SK-N-SH treated with all-trans-retinoic acid at 6 μM for 48 hours (cell line): ENCODE results near the gene RBM47.

Experiments used
- ATAC-seq: fragments of 200-7000 bp; cut with Tn5 transposase; 3 replicates; pipeline ENCODE4 v1.9.1; 2020; ENCODE audit warnings: mild to moderate bottlenecking, moderate library complexity
- ARNTL ChIP-seq: fragments of 450-650 bp; formaldehyde crosslinking; IDR thresholded peaks from 2 replicates; pipeline ENCODE4 v1.5.0; 2020; ENCODE audit warnings: low read depth, mild to moderate bottlenecking, moderate library complexity, borderline replicate concordance
- BACH2 ChIP-seq: fragments of 250-450 bp; sonication (Bioruptor Pico); IDR thresholded peaks from 2 replicates; pipeline ENCODE4 v1.9.0; 2021; ENCODE audit warnings: mild to moderate bottlenecking, borderline replicate concordance
- CREB5 ChIP-seq: fragments of 250-450 bp; sonication (Bioruptor Pico); IDR thresholded peaks from 2 replicates; pipeline ENCODE4 v1.5.1; 2020; ENCODE audit warnings: low read depth, mild to moderate bottlenecking, moderate library complexity
- CSDC2 ChIP-seq: fragments of 250-450 bp; sonication (Bioruptor Pico); IDR thresholded peaks from 2 replicates; pipeline ENCODE4 v1.5.0; 2020; ENCODE audit warnings: mild to moderate bottlenecking, moderate library complexity
- CSRNP3 ChIP-seq: fragments of 250-450 bp; sonication (Bioruptor Pico); IDR thresholded peaks from 2 replicates; pipeline ENCODE4 v1.5.1; 2021; ENCODE audit warnings: mild to moderate bottlenecking, moderate library complexity
- ISL1 ChIP-seq: fragments of 250-450 bp; sonication (Bioruptor Pico); IDR thresholded peaks from 2 replicates; pipeline ENCODE4 v2.1.2; 2022; ENCODE audit warnings: mild to moderate bottlenecking, moderate library complexity
- OSR1 ChIP-seq: fragments of 250-450 bp; sonication (Bioruptor Pico); IDR thresholded peaks from 2 replicates; pipeline ENCODE4 v1.8.0; 2022; ENCODE audit warnings: moderate library complexity, mild to moderate bottlenecking, inconsistent platforms
- POU6F1 ChIP-seq: fragments of 250-450 bp; sonication (Bioruptor Pico); IDR thresholded peaks from 2 replicates; pipeline ENCODE4 v1.8.0; 2021; ENCODE audit warnings: low read depth, mild to moderate bottlenecking, moderate library complexity, borderline replicate concordance
- PPARA ChIP-seq: fragments of 250-450 bp; sonication (Bioruptor Pico); IDR thresholded peaks from 2 replicates; pipeline ENCODE4 v1.5.0; 2020; ENCODE audit warnings: mild to moderate bottlenecking, borderline replicate concordance
- RARB ChIP-seq: fragments of 250-450 bp; sonication (Bioruptor Pico); IDR thresholded peaks from 2 replicates; pipeline ENCODE4 v1.8.0; 2021; ENCODE audit warnings: mild to moderate bottlenecking, moderate library complexity
- TCF4 ChIP-seq: fragments of 250-450 bp; sonication (Bioruptor Pico); IDR thresholded peaks from 2 replicates; pipeline ENCODE4 v1.8.0; 2021; ENCODE audit warnings: mild to moderate bottlenecking, moderate library complexity, borderline replicate concordance
- TOX ChIP-seq: fragments of 250-450 bp; sonication (Bioruptor Pico); IDR thresholded peaks from 2 replicates; pipeline ENCODE4 v1.8.0; 2021; ENCODE audit warnings: mild to moderate bottlenecking, moderate library complexity, borderline replicate concordance
- ZC3H10 ChIP-seq: fragments of 250-450 bp; sonication (Bioruptor Pico); IDR thresholded peaks from 2 replicates; pipeline ENCODE4 v1.5.1; 2021; ENCODE audit warnings: mild to moderate bottlenecking, moderate library complexity
- ZFP30 ChIP-seq: fragments of 450-650 bp; formaldehyde crosslinking; IDR thresholded peaks from 2 replicates; pipeline ENCODE4 v1.5.0; 2022; ENCODE audit warnings: mild to moderate bottlenecking, moderate library complexity
- ZNF70 ChIP-seq: fragments of 450-650 bp; formaldehyde crosslinking; IDR thresholded peaks from 2 replicates; pipeline ENCODE4 v1.5.0; 2020; ENCODE audit warnings: mild to moderate bottlenecking, moderate library complexity

The RBM47 gene

GRCh38 chr4:40375620-40376019 is 254.0 kb downstream of the RBM47 start (continued):
- TF ChIP-seq POU6F1 (no peak), ISL1 (no peak), TOX (CRISPR knock-in tag) (no peak), BACH2 (no peak), CSDC2 (CRISPR knock-in tag) (no peak)
- TF ChIP-seq, all 23 proteins: peak for 0

- no peak for ATAC-seq
- TF ChIP-seq ZC3H10 = no peak
Measured at GRCh38 chr4:40375095-40375494, 254.6 kb downstream of the RBM47 start.

GRCh38 chr4:40373636-40374035 is 256.0 kb downstream of the RBM47 start:
- ATAC-seq = no peak
- no peak for TF ChIP-seq ZFP30 (CRISPR knock-in tag)
- TF ChIP-seq ZNF70 (CRISPR knock-in tag) = no peak
- TF ChIP-seq CSRNP3 = no peak
- no peak for TF ChIP-seq RARB (CRISPR knock-in tag)
- no peak for TF ChIP-seq PPARA
- no peak for TF ChIP-seq CREB5
- no peak for TF ChIP-seq ARNTL
- no peak for TF ChIP-seq TCF4
- no peak for TF ChIP-seq OSR1
- no peak for TF ChIP-seq POU6F1
